Ishikawa (cell line): ENCODE results near the gene EIF4E.

ENCODE experiments used
- CEBPB ChIP-seq: IDR thresholded peaks from 2 replicates; pipeline ENCODE4 v1.6.1; 2012
- CREB1 ChIP-seq: IDR thresholded peaks from 2 replicates; pipeline ENCODE4 v1.6.1; 2012; ENCODE audit warnings: low read depth
- EGR1 ChIP-seq: IDR thresholded peaks from 2 replicates; pipeline ENCODE4 v1.6.1; 2012
- EP300 ChIP-seq: IDR thresholded peaks from 2 replicates; pipeline ENCODE4 v1.6.1; 2012; ENCODE audit warnings: borderline replicate concordance
- FOXM1 ChIP-seq: IDR thresholded peaks from 2 replicates; pipeline ENCODE4 v1.6.1; 2012; ENCODE audit warnings: low read depth, borderline replicate concordance
- MAX ChIP-seq: IDR thresholded peaks from 2 replicates; pipeline ENCODE4 v1.6.1; 2012
- NFIC ChIP-seq: IDR thresholded peaks from 2 replicates; pipeline ENCODE4 v1.6.1; 2012
- RAD21 ChIP-seq: IDR thresholded peaks from 2 replicates; pipeline ENCODE4 v1.6.1; 2012; ENCODE audit warnings: low read depth
- TAF1 ChIP-seq: IDR thresholded peaks from 2 replicates; pipeline ENCODE4 v1.6.1; 2012; ENCODE audit warnings: low read depth, mild to moderate bottlenecking
- TCF12 ChIP-seq: IDR thresholded peaks from 2 replicates; pipeline ENCODE4 v1.6.1; 2012; ENCODE audit warnings: low read depth
- TEAD4 ChIP-seq: IDR thresholded peaks from 2 replicates; pipeline ENCODE4 v1.6.1; 2012
- USF1 ChIP-seq: IDR thresholded peaks from 2 replicates; pipeline ENCODE4 v1.6.1; 2012
- YY1 ChIP-seq: IDR thresholded peaks from 2 replicates; pipeline ENCODE4 v1.6.1; 2012; ENCODE audit warnings: low read depth
- ZBTB7A ChIP-seq: IDR thresholded peaks from 2 replicates; pipeline ENCODE4 v1.6.1; 2012; ENCODE audit warnings: low read depth
- TF ChIP-seq, protein P1 (sequence below): IDR thresholded peaks from 2 replicates; pipeline ENCODE4 v1.6.1; 2012; ENCODE audit warnings: low read depth, mild to moderate bottlenecking

Gene EIF4E

DNA sequence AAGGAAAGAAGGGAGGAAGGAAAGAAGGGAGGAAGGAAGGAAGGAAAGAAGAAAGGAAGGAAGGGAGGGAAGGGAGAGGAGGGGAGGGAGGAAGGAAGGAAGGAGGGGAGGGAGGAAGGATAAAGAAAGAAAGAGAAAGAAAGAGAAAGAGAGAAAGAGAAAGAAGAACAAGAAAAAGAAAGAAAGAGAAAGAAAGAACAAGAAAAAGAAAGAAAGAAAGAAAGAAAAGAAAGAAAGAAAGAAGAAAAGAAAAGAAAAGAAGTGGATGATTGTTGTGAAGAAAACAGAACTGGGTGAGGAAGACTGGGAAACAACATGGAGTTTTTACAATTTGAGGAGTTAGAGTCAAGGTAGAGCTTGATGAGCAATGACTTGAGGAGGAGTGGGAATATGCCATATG, 78.0 kb downstream of the EIF4E start:
- TF ChIP-seq CREB1: no peak
- no peak for TF ChIP-seq TCF12
- no peak for TF ChIP-seq USF1
- TF ChIP-seq CEBPB: no peak
- TF ChIP-seq YY1: no peak
- no peak for TF ChIP-seq FOXM1
- TF ChIP-seq ZBTB7A: no peak
- no peak for TF ChIP-seq NFIC
- no peak for TF ChIP-seq RAD21
- TF ChIP-seq, protein P1, sequence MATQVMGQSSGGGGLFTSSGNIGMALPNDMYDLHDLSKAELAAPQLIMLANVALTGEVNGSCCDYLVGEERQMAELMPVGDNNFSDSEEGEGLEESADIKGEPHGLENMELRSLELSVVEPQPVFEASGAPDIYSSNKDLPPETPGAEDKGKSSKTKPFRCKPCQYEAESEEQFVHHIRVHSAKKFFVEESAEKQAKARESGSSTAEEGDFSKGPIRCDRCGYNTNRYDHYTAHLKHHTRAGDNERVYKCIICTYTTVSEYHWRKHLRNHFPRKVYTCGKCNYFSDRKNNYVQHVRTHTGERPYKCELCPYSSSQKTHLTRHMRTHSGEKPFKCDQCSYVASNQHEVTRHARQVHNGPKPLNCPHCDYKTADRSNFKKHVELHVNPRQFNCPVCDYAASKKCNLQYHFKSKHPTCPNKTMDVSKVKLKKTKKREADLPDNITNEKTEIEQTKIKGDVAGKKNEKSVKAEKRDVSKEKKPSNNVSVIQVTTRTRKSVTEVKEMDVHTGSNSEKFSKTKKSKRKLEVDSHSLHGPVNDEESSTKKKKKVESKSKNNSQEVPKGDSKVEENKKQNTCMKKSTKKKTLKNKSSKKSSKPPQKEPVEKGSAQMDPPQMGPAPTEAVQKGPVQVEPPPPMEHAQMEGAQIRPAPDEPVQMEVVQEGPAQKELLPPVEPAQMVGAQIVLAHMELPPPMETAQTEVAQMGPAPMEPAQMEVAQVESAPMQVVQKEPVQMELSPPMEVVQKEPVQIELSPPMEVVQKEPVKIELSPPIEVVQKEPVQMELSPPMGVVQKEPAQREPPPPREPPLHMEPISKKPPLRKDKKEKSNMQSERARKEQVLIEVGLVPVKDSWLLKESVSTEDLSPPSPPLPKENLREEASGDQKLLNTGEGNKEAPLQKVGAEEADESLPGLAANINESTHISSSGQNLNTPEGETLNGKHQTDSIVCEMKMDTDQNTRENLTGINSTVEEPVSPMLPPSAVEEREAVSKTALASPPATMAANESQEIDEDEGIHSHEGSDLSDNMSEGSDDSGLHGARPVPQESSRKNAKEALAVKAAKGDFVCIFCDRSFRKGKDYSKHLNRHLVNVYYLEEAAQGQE: no peak
- no peak for TF ChIP-seq EP300
- TF ChIP-seq TEAD4: no peak
- TF ChIP-seq TAF1: no peak
- no peak for TF ChIP-seq MAX
- TF ChIP-seq EGR1: no peak

- TF ChIP-seq RAD21: no peak
- no peak for TF ChIP-seq MAX
- TF ChIP-seq EP300: no peak
- no peak for TF ChIP-seq EGR1
- no peak for TF ChIP-seq YY1
- no peak for TF ChIP-seq TAF1
- no peak for TF ChIP-seq ZBTB7A
- TF ChIP-seq TEAD4: no peak
- TF ChIP-seq, protein P1: no peak
- no peak for TF ChIP-seq FOXM1
- TF ChIP-seq NFIC: no peak
- no peak for TF ChIP-seq TCF12
- no peak for TF ChIP-seq CREB1
- no peak for TF ChIP-seq USF1
- TF ChIP-seq CEBPB: no peak
Measured at GRCh38 chr4:98848448-98848847, 80.5 kb downstream of the EIF4E start.

DNA sequence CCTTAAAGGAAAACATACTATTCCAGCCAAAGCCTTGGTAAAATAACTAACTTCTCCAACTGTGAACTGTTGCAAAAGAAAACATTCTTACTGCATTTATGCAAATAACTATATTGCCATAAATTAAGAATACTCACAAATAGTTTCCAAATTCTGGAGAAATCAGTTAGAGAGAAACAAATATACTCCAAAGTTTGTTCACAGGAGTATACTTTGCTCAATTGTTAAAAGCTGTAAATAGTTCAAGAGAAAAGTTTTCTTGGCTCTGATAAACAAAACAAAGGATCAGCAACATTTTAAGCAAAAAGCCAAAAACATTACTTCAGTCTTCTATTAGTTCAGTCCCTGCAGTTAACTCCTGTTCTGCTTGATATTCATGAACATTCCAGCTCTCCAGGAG, 83.0 kb downstream of the EIF4E start:
- TF ChIP-seq NFIC (no peak), USF1 (no peak), FOXM1 (no peak), EP300 (no peak), CEBPB (no peak), TAF1 (no peak), EGR1 (no peak), TCF12 (no peak), RAD21 (no peak), CREB1 (no peak), TEAD4 (no peak), ZBTB7A (no peak), YY1 (no peak), MAX (no peak)
- TF ChIP-seq, protein P1: no peak
